CD4-positive, alpha-beta memory T cell (primary cell): ENCODE data around the gene APOH. TPM values are rescaled to one million over a fixed set of nuclear protein-coding genes. Genes with fewer than 3 reads are reported as not detected.

Source experiments
- CTCF ChIA-PET: fragments of 350-600 bp; sonication (Branson Sonifier 250); formaldehyde crosslinking; loops from one replicate; lab custom pipeline; 2021; ENCODE audit warnings: inconsistent platforms; ENCODE audit not compliant: partially characterized antibody; lab: Charles Lee
- POLR2A ChIA-PET: fragments of 350-600 bp; sonication (Branson Sonifier 250); formaldehyde crosslinking; loops from one replicate; lab custom pipeline; 2021; ENCODE audit not compliant: partially characterized antibody; lab: Charles Lee
- DNase-seq, 5 donors: peaks; one replicate each; pipeline versions ENCODE4 v3.0.0 to v3.0.0-alpha.2; 2020 to 2022; ENCODE audit warnings: mixed read lengths in 1 of 5
- H3K27ac ChIP-seq: one replicate; pipeline ENCODE4 v1.7.0; 2013; ENCODE audit warnings: low read depth, low read length
- H3K27me3 ChIP-seq: 2 replicates; pipeline ENCODE4 v1.7.0; 2013; ENCODE audit warnings: mild to moderate bottlenecking, low read length, moderate library complexity; ENCODE audit not compliant: insufficient read depth
- H3K36me3 ChIP-seq: 2 replicates; pipeline ENCODE4 v1.7.0; 2013; ENCODE audit warnings: mild to moderate bottlenecking, low read length, moderate library complexity; ENCODE audit not compliant: insufficient read depth
- H3K4me1 ChIP-seq: 2 replicates; pipeline ENCODE4 v1.7.0; 2013; ENCODE audit warnings: mild to moderate bottlenecking, low read length, moderate library complexity; ENCODE audit not compliant: insufficient read depth
- H3K4me3 ChIP-seq, 2 donors: one replicate each; pipeline ENCODE4 v1.7.0; 2013; ENCODE audit warnings: low read length in 2 of 2, mild to moderate bottlenecking in 1 of 2
- H3K9me3 ChIP-seq, 2 donors: one replicate each; pipeline ENCODE4 v1.7.0; 2013; ENCODE audit warnings: low read length in 2 of 2, control low read depth in 1 of 2; ENCODE audit not compliant: control insufficient read depth in 1 of 2
- H3K27ac Mint-ChIP-seq, 7 donors: one replicate each; pipeline ENCODE4 v1.8.0; 2020 to 2021; ENCODE audit warnings: mixed read lengths in 7 of 7, mild to moderate bottlenecking in 6 of 7, inconsistent platforms in 3 of 7, moderate library complexity in 3 of 7
- H3K27me3 Mint-ChIP-seq, 2 donors: one replicate each; pipeline ENCODE4 v1.8.0; 2020 to 2021; ENCODE audit warnings: mixed read lengths in 2 of 2
- H3K36me3 Mint-ChIP-seq, 2 donors: one replicate each; pipeline ENCODE4 v1.8.0; 2020 to 2021; ENCODE audit warnings: mixed read lengths in 2 of 2, inconsistent platforms in 1 of 2, mild to moderate bottlenecking in 1 of 2
- H3K4me1 Mint-ChIP-seq, 4 donors: one replicate each; pipeline ENCODE4 v1.8.0; 2020 to 2021; ENCODE audit warnings: mixed read lengths in 4 of 4, mild to moderate bottlenecking in 1 of 4
- H3K4me3 Mint-ChIP-seq, 8 donors: one replicate each; pipeline ENCODE4 v1.8.0; 2020 to 2021; ENCODE audit warnings: mixed read lengths in 8 of 8, mild to moderate bottlenecking in 7 of 8, moderate library complexity in 6 of 8, inconsistent platforms in 3 of 8
- H3K9me3 Mint-ChIP-seq, 8 donors: one replicate each; pipeline ENCODE4 v1.8.0; 2020 to 2021; ENCODE audit warnings: mixed read lengths in 8 of 8, mild to moderate bottlenecking in 5 of 8, inconsistent platforms in 3 of 8, moderate library complexity in 1 of 8
- intact Hi-C: fragments of 100-400 bp; cut with micrococcal nuclease; formaldehyde crosslinking; loops from one replicate; pipeline ENCODE4 v1.15.1; 2023
- polyA plus RNA-seq, 2 donors: library from polyadenylated mRNA; unstranded; fragments of 300-500 nt; fragmentation: Illumina TruSeq; gene quantifications; one replicate each; pipeline ENCODE4 v1.2.3, GENCODE V29; 2021
- total RNA-seq, 2 experiments: library from RNA; stranded (reverse); gene quantifications; one replicate each; pipeline ENCODE4 v1.2.3, GENCODE V29; 2021

The APOH gene
- total and polyA plus RNA-seq, 4 experiments from 2014 or later, result 0.44 TPM; not detected in 3

DNA sequence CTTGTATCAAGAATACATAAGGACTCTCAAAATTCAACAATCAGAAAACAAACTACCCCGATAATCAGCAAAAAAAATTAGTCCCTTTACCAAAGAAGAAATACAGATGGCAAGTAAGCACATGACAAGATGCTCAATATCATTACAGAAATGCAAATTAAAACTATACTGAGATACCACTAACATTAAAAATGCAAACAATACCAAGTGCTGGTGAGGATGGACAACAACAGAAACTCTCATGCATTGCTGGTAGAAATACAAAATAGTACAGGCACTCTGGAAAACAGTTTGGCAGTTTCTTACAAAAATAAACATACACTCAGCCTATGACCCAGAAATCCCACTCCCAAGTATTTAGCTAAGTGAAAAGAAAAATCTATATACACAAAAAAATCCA lies 44.8 kb downstream of the APOH start:
- DNase-seq, result no peak
- intact Hi-C loops, result no loop called here
- Histone ChIP-seq H3K36me3 (no peaks in the 10 kb centered on the region), H3K4me3 (no peak overlapping the region), H3K4me1 (no peaks in the 10 kb centered on the region), H3K9me3 (no peaks in the 10 kb centered on the region), H3K27me3 (no peaks in the 10 kb centered on the region), H3K27ac (no peak overlapping the region)
- CTCF ChIA-PET, result no interaction called here
- POLR2A ChIA-PET, result no interaction called here
- H3K27me3 Mint-ChIP-seq, result no peaks in the 10 kb centered on the region
- peaks cover 0 to 3% (median under 1%) of the 10 kb centered on the region in 4 donors for H3K4me1 Mint-ChIP-seq
- no peak overlapping the region for H3K27ac Mint-ChIP-seq
- peaks cover 2 to 8% of the 10 kb centered on the region in 2 donors for H3K36me3 Mint-ChIP-seq
- H3K4me3 Mint-ChIP-seq, result no peak overlapping the region
- H3K9me3 Mint-ChIP-seq, result peaks cover 0 to 2% (median 0%) of the 10 kb centered on the region in 8 donors

DNA sequence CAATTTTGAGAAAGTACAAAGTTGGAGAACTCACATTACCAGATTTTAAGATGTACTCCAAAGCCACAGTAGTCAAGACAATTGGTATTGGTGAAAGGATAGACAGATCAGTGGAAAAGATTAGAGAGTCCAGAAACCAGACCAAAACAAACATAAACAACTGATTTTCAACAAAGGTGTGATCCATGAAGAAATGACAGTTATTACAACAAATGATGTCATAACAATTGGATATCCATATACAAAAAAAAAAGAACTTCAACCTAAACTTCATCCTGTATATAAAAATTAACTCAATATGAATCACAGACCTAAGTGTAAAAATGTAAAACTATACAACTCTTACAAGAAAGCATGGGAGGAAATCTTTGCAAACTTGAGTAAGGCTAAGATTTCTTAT lies 45.7 kb downstream of the APOH start:
- H3K27ac ChIP-seq, result no peak overlapping the region
- DNase-seq, result no peak
- H3K9me3 Mint-ChIP-seq, result peaks cover 0 to 2% (median 0%) of the 10 kb centered on the region in 8 donors
- ChIA-PET CTCF (interaction anchor here (1.1 kb wide), 1 partner anchor 17 kb away, joined by 3 read pairs; no protein-coding TSS in a partner anchor), POLR2A (no interaction called here)
- peaks cover 0 to 2% (median under 1%) of the 10 kb centered on the region in 4 donors for H3K4me1 Mint-ChIP-seq
- no peak overlapping the region for H3K27ac Mint-ChIP-seq
- H3K27me3 Mint-ChIP-seq, result no peaks in the 10 kb centered on the region
- peaks cover 2 to 8% of the 10 kb centered on the region in 2 donors for H3K36me3 Mint-ChIP-seq
- no peak overlapping the region for H3K4me3 ChIP-seq
- H3K36me3 ChIP-seq, result no peaks in the 10 kb centered on the region
- H3K4me1 ChIP-seq, result no peaks in the 10 kb centered on the region
- intact Hi-C loops, result no loop called here
- H3K9me3 ChIP-seq, result no peaks in the 10 kb centered on the region
- no peaks in the 10 kb centered on the region for H3K27me3 ChIP-seq
- H3K4me3 Mint-ChIP-seq, result no peak overlapping the region

DNA sequence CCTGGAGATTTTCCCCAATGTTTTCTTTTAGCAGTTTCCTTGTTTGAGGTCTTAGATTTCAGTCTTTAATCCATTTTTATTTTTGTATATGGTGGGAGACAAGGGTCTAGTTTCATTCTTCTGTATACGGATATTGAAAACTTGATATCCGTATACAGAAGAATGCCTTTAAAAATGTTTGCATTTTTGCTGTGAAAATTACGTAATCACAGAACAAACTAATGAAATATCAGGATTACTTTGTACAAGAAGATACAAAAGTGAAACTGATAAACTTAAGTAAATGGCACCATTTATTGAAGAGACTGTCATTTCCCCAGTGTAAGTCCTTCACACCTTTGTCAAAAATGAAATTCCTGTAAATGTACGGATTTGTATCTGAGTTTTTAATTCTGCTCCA lies 50.6 kb downstream of the APOH start:
- no peaks in the 10 kb centered on the region for H3K27me3 ChIP-seq
- H3K4me3 ChIP-seq, result no peak overlapping the region
- no peaks in the 10 kb centered on the region for H3K9me3 ChIP-seq
- peaks cover 2 to 4% of the 10 kb centered on the region in 2 donors for H3K36me3 Mint-ChIP-seq
- CTCF ChIA-PET, result no interaction called here
- H3K27me3 Mint-ChIP-seq, result peaks cover 0 to 1% of the 10 kb centered on the region in 2 donors
- H3K4me3 Mint-ChIP-seq, result no peak overlapping the region
- intact Hi-C loops, result no loop called here
- no peak for DNase-seq
- no peak overlapping the region for H3K27ac ChIP-seq
- no peaks in the 10 kb centered on the region for H3K36me3 ChIP-seq
- POLR2A ChIA-PET, result no interaction called here
- H3K9me3 Mint-ChIP-seq, result no peaks in the 10 kb centered on the region
- H3K4me1 Mint-ChIP-seq, result peaks cover 0 to 1% (median 0%) of the 10 kb centered on the region in 4 donors
- no peaks in the 10 kb centered on the region for H3K4me1 ChIP-seq
- H3K27ac Mint-ChIP-seq, result no peak overlapping the region

DNA sequence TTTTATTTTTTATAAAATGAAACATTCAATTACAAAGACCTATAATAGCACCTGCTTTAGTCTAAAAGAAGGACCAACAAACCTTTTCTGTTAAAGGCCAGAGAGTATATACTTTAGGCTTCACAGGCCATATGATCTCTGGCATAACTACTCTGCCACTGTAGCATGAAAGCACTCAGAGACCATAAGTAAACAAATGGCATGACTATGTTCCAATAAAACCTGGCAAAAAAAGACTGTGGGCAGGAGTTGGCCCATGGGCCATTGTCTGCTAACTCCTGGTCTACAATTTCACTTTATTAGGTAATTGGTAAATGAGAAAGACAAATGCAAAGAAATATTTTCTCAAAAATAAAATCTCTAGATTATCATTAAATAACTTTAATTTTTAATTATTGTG lies 52.2 kb downstream of the APOH start:
- no peak overlapping the region for H3K27ac ChIP-seq
- H3K27me3 ChIP-seq, result no peaks in the 10 kb centered on the region
- no peak overlapping the region for H3K4me3 ChIP-seq
- H3K9me3 ChIP-seq, result no peaks in the 10 kb centered on the region
- peaks cover 0 to 1% (median 0%) of the 10 kb centered on the region in 4 donors for H3K4me1 Mint-ChIP-seq
- peaks cover 0 to 1% of the 10 kb centered on the region in 2 donors for H3K27me3 Mint-ChIP-seq
- H3K27ac Mint-ChIP-seq, result no peak overlapping the region
- no peaks in the 10 kb centered on the region for H3K36me3 ChIP-seq
- DNase-seq, result no peak
- no peak overlapping the region for H3K4me3 Mint-ChIP-seq
- H3K4me1 ChIP-seq, result no peaks in the 10 kb centered on the region
- H3K36me3 Mint-ChIP-seq, result peaks cover 0 to 2% of the 10 kb centered on the region in 2 donors
- H3K9me3 Mint-ChIP-seq, result no peaks in the 10 kb centered on the region
- ChIA-PET CTCF (interaction anchor here (0.5 kb wide), 1 partner anchor 11 kb away, joined by 3 read pairs; no protein-coding TSS in a partner anchor), POLR2A (no interaction called here)
- intact Hi-C loops, result no loop called here

DNA sequence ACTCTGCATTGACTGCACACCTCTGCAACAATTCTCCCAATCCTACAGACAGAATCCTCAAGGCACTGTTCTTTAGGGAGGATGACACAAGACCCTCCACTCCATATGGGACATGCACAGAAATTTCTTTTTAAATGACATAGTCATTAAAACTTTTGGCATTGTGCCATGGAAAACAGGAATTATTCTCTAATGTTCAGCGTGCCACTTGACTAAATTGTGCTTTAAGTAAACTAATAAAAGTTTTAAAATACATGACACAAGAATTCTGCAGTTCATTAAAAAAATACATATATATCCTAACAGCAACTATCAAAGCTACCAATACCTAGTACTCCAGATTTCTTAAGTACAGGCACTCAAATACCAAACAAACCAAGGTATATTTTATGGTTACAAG lies 53.3 kb downstream of the APOH start:
- intact Hi-C loops, result no loop called here
- no peaks in the 10 kb centered on the region for H3K9me3 Mint-ChIP-seq
- Histone ChIP-seq H3K27ac (no peak overlapping the region), H3K27me3 (no peaks in the 10 kb centered on the region), H3K4me1 (no peaks in the 10 kb centered on the region), H3K4me3 (no peak overlapping the region), H3K9me3 (no peaks in the 10 kb centered on the region), H3K36me3 (no peaks in the 10 kb centered on the region)
- H3K27ac Mint-ChIP-seq, result no peak overlapping the region
- no peaks in the 10 kb centered on the region for H3K36me3 Mint-ChIP-seq
- no peak for DNase-seq
- POLR2A ChIA-PET, result no interaction called here
- no peak overlapping the region for H3K4me3 Mint-ChIP-seq
- CTCF ChIA-PET, result no interaction called here
- H3K4me1 Mint-ChIP-seq, result peaks cover 0 to 1% (median 0%) of the 10 kb centered on the region in 4 donors
- H3K27me3 Mint-ChIP-seq, result peaks cover 0 to 1% of the 10 kb centered on the region in 2 donors

DNA sequence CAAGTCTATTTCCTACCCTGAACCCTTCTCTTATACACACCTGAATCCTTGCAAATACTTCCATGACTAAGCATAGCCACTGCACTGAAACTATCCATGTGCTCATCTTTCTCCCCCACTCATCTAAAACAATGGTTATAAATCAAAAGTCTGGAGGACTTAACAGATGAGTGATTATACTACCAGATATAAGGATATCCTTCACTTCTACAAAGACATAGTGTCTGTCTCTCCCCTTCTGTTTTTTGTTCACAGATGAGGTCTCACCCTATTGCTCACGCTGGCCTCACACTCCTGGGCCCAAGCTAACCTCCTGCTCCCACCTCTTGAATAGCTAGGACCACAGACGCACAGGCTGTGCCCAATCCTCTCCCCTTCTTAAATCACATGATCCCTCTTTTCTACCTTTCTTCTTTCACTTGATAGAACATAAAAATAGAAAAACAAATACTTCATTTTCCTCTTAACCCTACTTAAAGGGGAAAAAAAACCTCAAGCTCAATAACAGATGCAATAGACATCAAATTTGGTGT lies 56.5 kb downstream of the APOH start:
- no peak for DNase-seq
- H3K9me3 ChIP-seq, result no peaks in the 10 kb centered on the region
- H3K36me3 ChIP-seq, result no peaks in the 10 kb centered on the region
- H3K27ac Mint-ChIP-seq, result peak overlapping the region in 1 of 7 donors; percentile 0
- H3K9me3 Mint-ChIP-seq, result no peaks in the 10 kb centered on the region
- peaks cover 0 to 1% of the 10 kb centered on the region in 2 donors for H3K27me3 Mint-ChIP-seq
- no peak overlapping the region for H3K27ac ChIP-seq
- intact Hi-C loops, result no loop called here
- H3K4me3 ChIP-seq, result no peak overlapping the region
- CTCF ChIA-PET, result interaction anchor here (1.3 kb wide), 1 partner anchor 8 kb away, joined by 7 read pairs; no protein-coding TSS in a partner anchor
- no peaks in the 10 kb centered on the region for H3K36me3 Mint-ChIP-seq
- no peaks in the 10 kb centered on the region for H3K4me1 Mint-ChIP-seq
- no peaks in the 10 kb centered on the region for H3K4me1 ChIP-seq
- H3K27me3 ChIP-seq, result no peaks in the 10 kb centered on the region
- POLR2A ChIA-PET, result no interaction called here
- H3K4me3 Mint-ChIP-seq, result no peak overlapping the region

DNA sequence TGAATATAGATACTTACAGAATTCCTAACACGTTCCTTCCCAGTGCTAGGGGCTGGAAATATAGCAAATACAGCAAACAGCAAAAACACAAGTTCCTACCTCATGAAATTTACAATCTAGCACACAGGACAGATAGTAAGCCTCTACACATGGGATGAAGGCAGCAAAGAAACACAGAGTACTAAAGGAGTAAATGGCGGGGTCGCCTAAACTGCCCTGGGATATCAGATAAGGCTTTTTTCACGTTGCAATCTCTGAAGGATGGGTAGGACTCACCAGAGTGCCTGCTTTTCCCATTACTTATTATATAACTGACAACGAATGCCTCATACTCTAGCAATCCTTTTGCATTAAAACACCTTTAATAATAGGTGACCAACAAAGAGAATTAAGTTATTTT lies 57.1 kb downstream of the APOH start:
- intact Hi-C loops, result no loop called here
- CTCF ChIA-PET, result interaction anchor here (1.3 kb wide), 1 partner anchor 8 kb away, joined by 7 read pairs; no protein-coding TSS in a partner anchor
- Histone ChIP-seq H3K27me3 (no peaks in the 10 kb centered on the region), H3K27ac (no peak overlapping the region), H3K4me1 (no peaks in the 10 kb centered on the region), H3K4me3 (no peak overlapping the region), H3K9me3 (no peaks in the 10 kb centered on the region), H3K36me3 (no peaks in the 10 kb centered on the region)
- no peaks in the 10 kb centered on the region for H3K9me3 Mint-ChIP-seq
- H3K4me3 Mint-ChIP-seq, result no peak overlapping the region
- DNase-seq, result no peak
- H3K27me3 Mint-ChIP-seq, result peaks cover 0 to 1% of the 10 kb centered on the region in 2 donors
- no peak overlapping the region for H3K27ac Mint-ChIP-seq
- H3K36me3 Mint-ChIP-seq, result no peaks in the 10 kb centered on the region
- no peaks in the 10 kb centered on the region for H3K4me1 Mint-ChIP-seq
- POLR2A ChIA-PET, result no interaction called here
